ENCODE measurements around the gene HARS2. TPM values are rescaled to one million over a fixed set of nuclear protein-coding genes. Genes with fewer than 3 reads are reported as not detected.

Gene HARS2
- total and polyA plus RNA-seq, 10 of the 15 experiments (the other 5 are each of a cell fraction or from before 2014, with no cell fraction given): 9.3 to 34.3 (median 24.8) TPM

DNA sequence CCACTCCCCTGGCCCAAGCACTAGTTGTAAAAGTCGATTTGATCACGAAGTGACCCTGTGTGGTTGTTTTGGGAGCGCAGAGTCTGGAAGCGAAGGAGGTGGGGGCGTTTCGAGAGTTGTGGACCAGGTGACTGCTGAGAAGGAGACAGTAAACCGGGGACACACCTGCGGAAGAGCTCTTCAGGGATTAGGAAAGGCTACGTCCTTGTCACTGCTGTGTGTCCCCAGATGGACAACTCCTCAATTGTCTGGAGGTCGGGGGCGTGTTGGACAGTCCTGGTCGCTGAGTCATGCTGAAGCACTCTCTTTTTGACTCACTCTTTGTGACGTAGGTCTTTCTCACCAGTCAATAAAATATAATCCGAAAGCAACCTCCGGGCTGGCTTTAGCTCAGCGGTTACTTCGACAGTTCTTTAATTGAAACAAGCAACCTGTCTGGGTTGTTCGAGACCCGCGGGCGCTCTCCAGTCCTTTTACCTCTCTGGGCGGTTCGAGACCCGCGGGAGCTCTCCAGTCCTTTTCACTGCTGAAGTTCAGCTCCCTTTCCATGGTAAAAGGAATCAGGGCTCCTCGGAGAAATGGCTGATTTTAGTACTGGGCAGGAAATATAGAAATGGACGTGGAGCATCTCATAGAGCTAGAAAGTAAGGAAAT, 19.8 kb downstream of the HARS2 start (continued):
- TF ChIP-seq MXI1 (IDR thresholded peaks at IDR 0.05; ENCODE audit: low read depth, low read length) (peak; percentile 85; the same call in 1 of the 2 replicates), NR2C2 (IDR thresholded peaks at IDR 0.05; ENCODE audit: borderline replicate concordance, control insufficient read depth, insufficient read length, low read depth) (no peak), RBBP5 (conservative IDR thresholded peaks at IDR 0.05) (no peak), ZBTB33 (IDR thresholded peaks at IDR 0.05) (no peak), LARP7 (IDR thresholded peaks at IDR 0.05) (peak; percentile 81), TARDBP (IDR thresholded peaks at IDR 0.05; ENCODE audit: borderline replicate concordance) (peak; percentile 99), RAD51 (IDR thresholded peaks at IDR 0.05) (peak; percentile 47; the same call in 1 of the 2 replicates), DPF2 (IDR thresholded peaks at IDR 0.05) (peak; percentile 96), MEF2B (IDR thresholded peaks at IDR 0.05; ENCODE audit: partially characterized antibody, poor library complexity, severe bottlenecking) (no peak), EP300 (IDR thresholded peaks at IDR 0.05; ENCODE audit: borderline replicate concordance in 1 of 2, control insufficient read depth in 1 of 2, low read depth in 2 of 2, low read length in 2 of 2) (peak; percentile 78 to 85; a peak in 3 of 4 replicates), CBFB (IDR thresholded peaks at IDR 0.05; ENCODE audit: low read depth) (peak; percentile 88), CBX3 (IDR thresholded peaks at IDR 0.05; ENCODE audit: borderline replicate concordance, low read depth) (no peak), TCF7 (IDR thresholded peaks at IDR 0.05; ENCODE audit: borderline replicate concordance) (peak; percentile 73; the same call in 1 of the 2 replicates), POU2F2 (IDR thresholded peaks at IDR 0.05; ENCODE audit: borderline replicate concordance, low read depth, low read length) (peak; percentile 73; the same call in 2 of the 3 replicates), CUX1 (IDR thresholded peaks at IDR 0.05; ENCODE audit: insufficient replicate concordance, low read depth, low read length) (no peak), PML (IDR thresholded peaks at IDR 0.05; ENCODE audit: low read length) (peak; percentile 88), FOXK2 (IDR thresholded peaks at IDR 0.05) (peak; percentile 49; the same call in 1 of the 2 replicates), ELK1 (IDR thresholded peaks at IDR 0.05; ENCODE audit: low read depth, low read length) (no peak), STAT3 (IDR thresholded peaks at IDR 0.05; ENCODE audit: low read depth, low read length) (peak; percentile 65; the same call in 1 of the 2 replicates), NFIC (IDR thresholded peaks at IDR 0.05; ENCODE audit: low read depth, low read length) (peak; percentile 69), CREM (IDR thresholded peaks at IDR 0.05; ENCODE audit: low read depth) (peak; percentile 99), ZNF207 (IDR thresholded peaks at IDR 0.05; ENCODE audit: borderline replicate concordance) (peak; percentile 95; the same call in 1 of the 2 replicates)
- TF ChIP-seq, protein P1, sequence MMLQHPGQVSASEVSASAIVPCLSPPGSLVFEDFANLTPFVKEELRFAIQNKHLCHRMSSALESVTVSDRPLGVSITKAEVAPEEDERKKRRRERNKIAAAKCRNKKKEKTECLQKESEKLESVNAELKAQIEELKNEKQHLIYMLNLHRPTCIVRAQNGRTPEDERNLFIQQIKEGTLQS (IDR thresholded peaks at IDR 0.05; ENCODE audit: borderline replicate concordance, extremely low read depth, low read depth, low read length): peak; percentile 48; the same call in 1 of the 2 replicates

Measured in GM12878 (cell line).